Hematopoietic multipotent progenitor cell treated with erythropoietin and hydrocortisone succinate and interleukin-3 and kit ligand, for 17 days (in vitro differentiated cells): Measurements from ENCODE around the gene CYBB.

Experiments
- DNase-seq: peaks from one replicate; pipeline ENCODE4 v3.0.0-alpha.2; 2015; ENCODE audit warnings: low spot score

Gene CYBB

GRCh38 chrX:37786624-37787422 lies 7.0 kb downstream of the CYBB start:
- DNase-seq = no peak

DNA sequence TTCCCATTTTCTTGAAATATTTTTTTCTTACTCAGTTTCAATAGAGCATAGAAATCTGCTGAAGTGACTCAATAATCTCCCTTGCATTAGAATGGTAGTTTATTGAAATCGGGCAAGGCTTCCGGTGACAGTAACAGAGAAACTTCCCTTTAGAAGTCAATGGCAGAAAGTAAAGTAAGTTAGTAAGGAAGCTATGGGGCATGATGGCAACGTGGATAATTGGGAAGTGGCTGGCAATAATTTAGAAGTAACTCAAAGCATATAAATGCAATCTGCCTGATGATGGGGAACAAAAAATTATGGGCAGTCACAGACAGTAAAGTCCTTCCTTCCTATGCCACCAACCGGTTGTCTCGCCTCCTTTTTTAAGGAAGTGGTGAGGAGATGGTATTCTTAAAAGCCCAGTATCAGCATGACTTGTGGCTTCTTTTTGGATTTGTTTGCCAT lies 7.6 kb downstream of the CYBB start:
- DNase-seq = no peak

GRCh38 chrX:37796310-37796709 lies 16.5 kb downstream of the CYBB start:
- DNase-seq = no peak

DNA sequence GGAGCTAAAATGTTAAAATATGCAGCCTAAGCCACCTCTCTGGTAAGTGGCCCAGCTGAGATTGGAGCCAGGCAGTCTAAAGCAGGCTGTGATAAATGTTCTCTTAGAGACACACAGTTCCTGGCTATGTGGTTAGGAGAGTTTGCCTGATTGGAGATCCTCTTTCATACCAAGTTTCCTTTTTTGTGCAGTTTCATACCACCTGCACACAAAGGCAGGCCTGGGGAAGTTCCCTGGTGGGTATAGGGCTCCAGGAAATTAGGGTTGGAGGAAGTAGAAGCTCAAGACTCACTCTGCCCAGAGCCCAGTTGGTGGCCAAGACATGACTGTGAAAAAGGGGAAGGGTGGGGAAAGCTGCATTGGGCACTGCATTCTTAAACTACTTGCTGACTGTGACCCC lies 16.9 kb downstream of the CYBB start:
- DNase-seq = no peak

DNA sequence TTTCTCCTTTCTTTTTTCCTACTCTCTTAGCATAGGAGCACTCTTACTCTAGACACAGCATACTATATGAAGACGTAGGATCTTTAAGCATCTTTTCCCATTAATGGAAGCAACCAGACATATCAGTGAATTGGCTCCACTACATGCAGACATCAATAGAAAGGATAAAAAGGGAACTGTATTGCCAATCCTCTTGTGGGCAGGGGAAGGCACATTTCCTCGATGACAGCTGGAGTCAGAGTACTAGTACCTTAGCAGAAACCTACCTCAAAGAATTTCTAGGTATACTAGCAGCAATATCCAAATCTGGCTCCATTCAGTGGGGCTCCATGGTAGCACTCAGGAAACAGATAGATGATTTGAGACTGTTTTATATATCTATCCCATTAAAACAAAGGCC lies 20.1 kb downstream of the CYBB start:
- no peak for DNase-seq

DNA sequence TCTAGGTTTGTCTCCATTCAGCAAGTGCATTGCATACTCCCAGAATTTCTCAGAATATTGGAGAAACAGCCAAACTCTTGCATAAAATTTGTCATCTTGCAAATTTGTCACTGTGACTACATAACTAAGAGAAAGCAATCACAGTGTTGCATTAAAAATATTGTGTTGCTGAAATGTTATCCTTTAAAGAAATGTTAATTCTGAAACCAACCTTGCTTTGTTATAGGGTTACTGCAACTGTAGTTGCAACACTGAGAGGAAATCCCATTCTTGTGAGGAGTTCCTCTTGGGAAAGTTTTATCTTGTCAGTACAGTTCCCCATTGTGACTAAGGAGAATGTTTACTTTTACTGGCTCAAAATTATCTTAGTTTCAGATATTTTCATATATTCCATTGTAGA lies 20.9 kb downstream of the CYBB start:
- no peak for DNase-seq

GRCh38 chrX:37802028-37802427 lies 22.2 kb downstream of the CYBB start:
- DNase-seq = no peak

DNA sequence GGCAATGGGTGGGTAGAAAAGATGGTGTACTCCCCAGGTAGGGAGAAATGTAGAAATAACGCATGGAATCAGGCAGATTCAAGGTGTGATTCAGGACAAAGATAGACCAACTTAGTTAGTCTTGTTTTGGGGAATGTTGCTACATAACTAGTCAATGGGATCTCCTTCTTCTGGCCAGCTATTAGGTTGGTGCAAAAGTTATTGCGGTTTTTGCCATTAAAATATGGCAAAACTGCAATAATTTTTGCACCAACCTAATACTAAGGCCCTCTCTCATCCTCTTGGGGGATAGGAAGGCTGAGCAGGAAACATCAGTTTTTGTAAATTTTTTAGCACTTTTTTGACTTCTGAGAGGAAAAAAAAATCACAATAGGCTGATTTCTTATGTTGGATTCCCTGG lies 23.2 kb downstream of the CYBB start:
- DNase-seq = no peak

DNA sequence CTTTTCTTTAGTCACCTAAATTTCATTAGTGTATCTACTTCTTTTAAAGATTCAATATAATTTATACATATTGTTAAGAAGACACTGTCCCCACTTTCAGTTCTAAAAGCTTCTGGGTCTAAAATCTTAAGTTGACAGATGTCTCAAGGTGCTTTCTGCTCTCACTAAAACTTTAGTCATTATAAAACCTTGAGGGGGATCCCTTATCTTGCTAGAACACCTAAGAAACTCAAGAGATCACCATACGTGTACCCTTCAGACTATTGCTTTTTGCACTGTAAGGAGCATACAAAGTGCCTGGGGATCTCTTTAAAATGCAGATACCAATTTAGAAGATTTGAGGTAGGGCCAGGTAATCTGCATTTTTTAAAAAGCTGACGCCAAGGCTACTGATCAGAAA lies 30.1 kb downstream of the CYBB start:
- DNase-seq = no peak

DNA sequence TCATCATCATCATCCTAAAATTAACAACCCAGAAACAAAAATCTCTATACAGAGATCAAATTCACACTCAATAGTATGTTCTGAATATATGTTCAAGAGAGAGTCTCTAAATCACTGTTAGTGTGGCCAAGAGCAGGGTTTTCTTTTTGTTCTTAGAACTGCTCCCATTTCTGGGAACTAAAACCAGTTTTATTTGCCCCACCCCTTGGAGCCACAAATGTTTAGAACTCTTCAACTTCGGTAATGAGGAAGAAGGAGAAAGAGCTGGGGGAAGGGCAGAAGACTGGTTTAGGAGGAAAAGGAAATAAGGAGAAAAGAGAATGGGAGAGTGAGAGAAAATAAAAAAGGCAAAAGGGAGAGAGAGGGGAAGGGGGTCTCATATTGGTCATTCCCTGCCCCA lies 32.3 kb downstream of the CYBB start:
- DNase-seq = no peak

DNA sequence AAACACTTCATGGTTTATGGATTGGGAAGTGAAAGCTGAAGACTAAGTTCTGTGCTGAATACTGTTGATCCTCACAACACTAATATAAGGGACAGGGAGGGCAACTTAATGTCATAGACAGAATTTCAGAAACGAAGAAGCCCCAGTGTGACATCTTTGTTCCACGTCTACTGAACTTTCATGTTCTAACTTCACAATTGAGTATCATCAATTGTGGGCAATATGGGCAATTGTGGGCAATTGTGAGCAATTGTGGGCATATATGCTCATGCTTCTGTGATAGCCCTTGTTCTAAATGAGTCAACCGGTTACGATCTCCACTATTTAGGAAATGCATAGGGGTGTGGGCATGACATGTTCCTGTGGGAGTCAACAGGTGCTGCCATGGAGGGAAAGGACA lies 33.7 kb downstream of the CYBB start:
- DNase-seq = no peak

DNA sequence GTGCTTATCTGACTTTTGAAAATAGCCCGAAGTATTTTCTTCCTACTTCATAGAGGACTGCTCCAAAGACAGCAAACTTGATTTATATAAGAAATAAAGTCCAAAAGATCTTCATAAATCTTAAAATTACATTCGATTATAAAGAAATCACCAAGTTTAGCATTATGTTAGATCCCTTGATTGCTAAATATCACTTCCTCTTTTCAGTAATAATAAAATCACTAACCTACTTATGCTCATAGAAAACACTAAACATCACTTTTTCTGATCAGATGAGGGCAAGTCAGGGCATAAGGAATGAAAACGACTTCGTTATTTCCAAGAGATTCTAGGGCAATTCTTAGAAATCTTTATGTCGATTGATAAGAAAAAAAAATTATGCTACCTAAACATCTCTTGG lies 35.5 kb downstream of the CYBB start:
- DNase-seq = no peak

- no peak for DNase-seq
These were observed 36.9 kb downstream of the CYBB start for GRCh38 chrX:37816766-37817165.

GRCh38 chrX:37817176-37817575 lies 37.3 kb downstream of the CYBB start:
- DNase-seq = no peak

- DNase-seq = no peak
These were observed 37.7 kb downstream of the CYBB start for GRCh38 chrX:37817579-37817978.

GRCh38 chrX:37818031-37818430 lies 38.2 kb downstream of the CYBB start:
- no peak for DNase-seq

DNA sequence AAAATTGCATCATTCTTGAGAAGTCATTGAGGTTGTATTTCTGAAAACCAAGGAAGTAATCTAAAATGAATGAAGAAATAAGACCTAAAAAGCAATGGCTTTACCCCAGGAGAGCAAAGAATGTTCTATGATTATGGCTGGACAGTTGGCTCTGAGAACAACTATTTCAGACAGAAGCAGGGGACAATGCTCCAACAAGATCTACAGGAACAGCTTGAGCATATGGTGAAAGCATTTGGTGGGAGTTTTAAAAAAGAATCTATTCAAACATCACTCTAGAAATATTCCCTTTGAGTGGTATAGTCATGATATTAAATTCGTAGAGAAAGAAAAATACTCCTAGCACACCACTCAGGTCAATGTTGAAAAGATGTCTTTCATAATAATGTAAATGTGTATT lies 40.8 kb downstream of the CYBB start:
- no peak for DNase-seq

DNA sequence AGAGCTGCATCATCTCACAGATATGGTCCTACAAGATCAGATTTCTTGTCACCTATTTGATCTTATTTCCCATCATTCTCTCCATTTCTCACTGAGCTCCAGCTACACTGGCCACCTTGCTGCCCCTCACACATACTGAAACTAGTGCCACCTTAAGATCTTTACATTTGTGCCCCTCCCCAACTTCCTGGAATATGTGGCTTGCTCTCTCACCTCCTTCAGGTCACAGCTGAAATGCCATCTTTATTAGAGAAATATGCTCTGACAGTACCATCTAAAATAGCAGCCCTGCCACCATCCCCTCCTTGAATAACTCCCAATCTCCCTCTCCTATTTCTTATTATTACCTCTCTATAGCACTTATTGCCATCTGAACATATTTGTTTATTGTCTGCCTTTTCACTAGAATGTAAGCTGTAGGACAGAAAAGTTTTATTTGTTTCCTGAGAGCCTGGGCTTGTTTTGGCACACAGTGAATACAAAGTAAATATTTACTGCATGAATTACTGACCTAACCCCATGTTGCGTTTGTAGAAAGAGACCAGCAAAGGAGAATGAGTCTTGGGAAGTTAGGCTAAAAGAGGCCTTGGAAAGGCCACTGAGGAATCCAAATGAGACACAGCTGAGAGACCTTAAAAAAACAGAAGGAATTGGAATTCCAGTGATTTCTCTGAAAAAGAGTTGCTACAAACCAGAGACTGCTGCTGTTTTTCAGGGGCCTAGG lies 44.8 kb downstream of the CYBB start:
- no peak for DNase-seq

DNA sequence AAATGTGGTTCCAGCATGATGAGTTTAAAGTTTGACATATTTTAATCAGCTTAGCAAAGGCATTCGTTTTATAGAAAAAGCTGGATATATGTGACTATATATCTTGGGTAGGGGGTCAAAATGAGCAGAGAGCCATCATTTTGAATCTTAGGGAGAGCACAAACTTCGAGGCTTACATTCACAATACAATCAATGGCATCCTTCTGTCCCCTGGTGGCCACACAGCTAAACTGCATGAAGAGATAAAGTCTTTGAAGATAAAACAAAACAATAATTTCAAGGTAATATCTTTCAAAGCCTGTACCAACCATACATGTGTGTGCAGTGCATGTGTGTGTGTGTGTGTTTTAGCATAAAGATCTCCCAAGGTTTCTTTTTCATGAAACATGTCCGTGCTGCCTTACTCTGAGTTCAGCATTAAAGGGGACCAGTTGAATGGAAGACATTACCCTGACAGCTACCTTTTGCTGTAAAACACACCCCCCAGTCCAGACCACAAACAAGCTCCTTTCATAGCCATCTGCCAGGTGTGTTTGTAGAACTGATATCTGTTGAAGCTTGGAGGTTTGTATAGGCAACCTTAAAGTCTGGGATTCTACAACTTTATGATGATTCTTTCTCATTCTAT lies 45.5 kb downstream of the CYBB start:
- peak; percentile 56 for DNase-seq

DNA sequence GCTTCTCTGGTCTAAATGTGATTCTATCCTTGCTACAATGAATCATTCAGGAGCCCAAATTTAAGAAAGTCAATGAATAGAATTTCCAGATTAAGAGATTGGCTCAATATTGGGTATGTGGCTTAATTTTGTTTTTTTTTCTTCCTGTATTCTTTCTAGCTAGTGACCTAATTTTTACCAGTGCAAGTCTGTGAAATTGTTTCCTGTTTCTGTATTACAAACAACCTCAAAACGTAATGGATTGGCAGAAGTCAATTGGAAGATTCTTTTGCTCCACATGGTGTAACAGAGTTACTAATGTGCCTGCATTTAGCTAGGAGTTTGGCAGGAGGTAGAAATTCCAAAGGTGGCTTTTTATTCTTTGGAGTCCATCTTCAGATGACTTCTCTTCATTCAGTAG lies 49.9 kb downstream of the CYBB start:
- DNase-seq = no peak

DNA sequence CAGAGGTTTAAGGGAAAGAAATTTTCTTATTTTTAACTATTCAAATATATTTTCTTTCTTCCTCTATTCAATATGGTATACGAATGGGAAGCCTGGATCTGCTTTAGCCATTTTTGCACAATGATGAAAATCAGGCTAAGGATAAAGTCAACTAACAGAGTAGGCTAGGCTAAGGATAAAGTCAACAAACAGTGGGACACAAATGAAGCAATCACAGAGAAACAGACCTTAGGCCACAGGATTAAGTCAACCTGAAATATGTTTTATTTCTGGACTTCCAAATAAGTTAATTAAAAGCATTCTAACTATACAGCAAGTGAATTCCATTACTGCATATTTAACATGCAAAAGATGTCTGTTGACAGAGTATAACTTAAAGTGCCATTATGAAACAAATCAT lies 50.5 kb downstream of the CYBB start:
- no peak for DNase-seq

DNA sequence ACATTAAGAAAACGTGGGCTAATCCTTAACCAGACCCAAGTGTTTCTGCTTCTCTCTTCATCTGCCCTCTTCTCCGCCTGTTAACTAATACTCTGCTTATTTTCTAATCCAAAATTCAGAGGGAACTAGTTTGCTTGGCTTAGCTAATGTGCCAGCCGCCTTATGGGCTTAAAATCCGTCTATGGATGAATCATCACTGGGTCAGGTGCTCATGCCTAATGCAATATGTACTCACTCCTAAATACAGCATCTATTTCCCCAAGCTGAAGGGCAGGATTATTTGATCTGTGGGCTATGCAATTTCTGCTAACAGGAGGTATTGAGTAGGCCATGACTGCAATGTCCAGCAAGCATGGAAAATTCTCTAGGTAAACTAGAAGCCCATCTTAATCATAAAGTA lies 55.1 kb downstream of the CYBB start:
- DNase-seq = no peak

DNA sequence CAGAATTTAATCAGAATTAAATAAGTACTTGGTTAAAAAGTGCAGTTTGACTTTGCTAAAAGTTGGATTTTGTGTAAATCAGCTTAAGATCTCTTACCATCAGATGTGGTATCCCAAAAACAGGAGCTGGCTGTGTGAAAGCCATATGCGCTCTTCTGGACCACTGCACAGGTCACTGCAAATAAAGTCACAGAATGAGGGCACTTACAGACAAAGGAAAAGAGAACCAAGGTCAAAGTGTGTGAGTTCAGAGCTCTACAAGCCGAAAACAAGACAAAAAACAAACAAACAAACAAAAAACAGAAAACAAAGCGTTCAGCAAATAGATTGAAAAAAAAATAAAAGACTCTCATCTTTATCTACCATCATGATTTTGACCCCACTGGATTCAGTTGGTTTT lies 61.1 kb downstream of the CYBB start:
- no peak for DNase-seq
